Gastrocnemius medialis (tissue), 4 donors: Measurements from ENCODE around the gene SLCO3A1. TPM values are rescaled to one million over a fixed set of nuclear protein-coding genes. Genes with fewer than 3 reads are reported as not detected.

Source experiments
- ATAC-seq, 2 donors: fragments of 150-250 bp; one replicate each; pipeline ENCODE4 v1.9.1; 2016
- DNase-seq, 2 donors: peaks; one replicate each; pipeline ENCODE4 v3.0.0-alpha.2; 2019
- H3K27ac ChIP-seq, 4 donors: fragments of 200-600 bp; sonication (generic); 1 replicate in 1 of 4; 2 replicates in 3 of 4; pipeline ENCODE4 v1.5.1; 2016 to 2018; ENCODE audit warnings: mild to moderate bottlenecking in 2 of 4, moderate library complexity in 1 of 4
- H3K27me3 ChIP-seq, 3 donors: fragments of 200-600 bp; sonication (generic) in 2 of 3; 1 replicate in 1 of 3; 2 replicates in 2 of 3; pipeline versions ENCODE4 v1.5.1 to v1.6.0; 2016 to 2019; ENCODE audit warnings: mild to moderate bottlenecking in 1 of 3, moderate library complexity in 1 of 3
- H3K36me3 ChIP-seq, 2 donors: fragments of 200-600 bp; sonication (generic) in 1 of 2; one replicate each; pipeline ENCODE4 v1.5.1; 2017 to 2018
- H3K4me1 ChIP-seq, 2 donors: fragments of 200-600 bp; sonication (generic) in 1 of 2; one replicate each; pipeline ENCODE4 v1.5.1; 2016 to 2017; ENCODE audit warnings: mild to moderate bottlenecking in 2 of 2
- H3K4me3 ChIP-seq, 4 donors: fragments of 200-600 bp; sonication (generic) in 3 of 4; 1 replicate in 1 of 4; 2 replicates in 3 of 4; pipeline ENCODE4 v1.5.1; 2016 to 2019; ENCODE audit warnings: mild to moderate bottlenecking in 2 of 4
- H3K9me3 ChIP-seq, 3 donors: fragments of 200-600 bp; sonication (generic) in 2 of 3; 1 replicate in 1 of 3; 2 replicates in 2 of 3; pipeline ENCODE4 v1.5.1; 2016 to 2019
- POLR2A ChIP-seq, 2 donors: fragments of 450-650 bp; IDR thresholded peaks; one replicate each; pipeline ENCODE4 v1.6.1; 2017; ENCODE audit warnings: antibody characterized with exemption in 2 of 2, mild to moderate bottlenecking in 2 of 2, moderate library complexity in 2 of 2
- in situ Hi-C, 4 donors: fragments of 200-750 bp; cut with MboI; loops; one replicate each; pipeline versions ENCODE4 v1.15.0 to v1.8.0; 2017; ENCODE audit warnings: low sequenced_read_pairs in 4 of 4
- intact Hi-C: fragments of 100-400 bp; cut with DNase I; formaldehyde crosslinking; loops from one replicate; pipeline ENCODE4 v1.15.1; 2023; ENCODE audit warnings: low total_unique reads
- total RNA-seq, 4 donors: library from RNA; depleted of rRNA; stranded (reverse); fragments of >200 nt; gene quantifications; one replicate each; pipeline versions ENCODE4 v1.1.0 to v1.2.3, GENCODE V29; 2016
- TF ChIP-seq, protein P1 (sequence below), 5 experiments: fragments of 450-650 bp in 3 of 5; fragments of 200-600 bp in 2 of 5; sonication (generic) in 2 of 5; IDR thresholded peaks in 4 of 5; conservative IDR thresholded peaks in 1 of 5; 1 replicate in 4 of 5; 2 replicates in 1 of 5; pipeline ENCODE4 v1.5.1; 2016 to 2019; ENCODE audit warnings: antibody characterized with exemption in 5 of 5, mild to moderate bottlenecking in 3 of 5, moderate library complexity in 3 of 5

Gene SLCO3A1
- total RNA-seq, 4 donors from 2014 or later, result 1.3 to 3.6 (median 3.0) TPM

DNA sequence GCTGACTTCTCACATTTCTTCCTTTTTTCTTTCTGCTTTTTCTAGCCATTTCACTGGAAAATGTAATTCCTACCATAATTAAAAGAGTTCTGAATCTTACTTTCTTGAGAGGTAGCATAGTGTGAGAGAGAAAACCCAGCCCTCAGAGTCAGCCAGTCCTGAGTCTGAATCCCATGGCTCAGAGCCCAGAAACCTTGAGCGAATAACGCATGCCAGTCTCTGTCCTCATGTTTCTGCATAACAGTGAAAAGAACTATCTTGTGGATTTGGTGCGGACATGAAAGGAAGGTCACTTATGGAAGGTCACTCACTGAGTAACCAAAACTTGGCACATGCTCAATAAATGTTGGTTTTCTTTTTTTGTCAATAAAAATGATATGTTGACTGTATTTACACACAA, 29.3 kb upstream of the SLCO3A1 start:
- in situ Hi-C loops (no loop called here), intact Hi-C loops (no loop called here)
- DNase-seq (no peak), ATAC-seq (no peak)
- Histone ChIP-seq H3K9me3 (no peaks in the 10 kb centered on the region), H3K36me3 (no peaks in the 10 kb centered on the region), H3K27me3 (no peaks in the 10 kb centered on the region), H3K4me3 (no peak overlapping the region), H3K27ac (no peak overlapping the region), H3K4me1 (no peaks in the 10 kb centered on the region)
- TF ChIP-seq, protein P1, sequence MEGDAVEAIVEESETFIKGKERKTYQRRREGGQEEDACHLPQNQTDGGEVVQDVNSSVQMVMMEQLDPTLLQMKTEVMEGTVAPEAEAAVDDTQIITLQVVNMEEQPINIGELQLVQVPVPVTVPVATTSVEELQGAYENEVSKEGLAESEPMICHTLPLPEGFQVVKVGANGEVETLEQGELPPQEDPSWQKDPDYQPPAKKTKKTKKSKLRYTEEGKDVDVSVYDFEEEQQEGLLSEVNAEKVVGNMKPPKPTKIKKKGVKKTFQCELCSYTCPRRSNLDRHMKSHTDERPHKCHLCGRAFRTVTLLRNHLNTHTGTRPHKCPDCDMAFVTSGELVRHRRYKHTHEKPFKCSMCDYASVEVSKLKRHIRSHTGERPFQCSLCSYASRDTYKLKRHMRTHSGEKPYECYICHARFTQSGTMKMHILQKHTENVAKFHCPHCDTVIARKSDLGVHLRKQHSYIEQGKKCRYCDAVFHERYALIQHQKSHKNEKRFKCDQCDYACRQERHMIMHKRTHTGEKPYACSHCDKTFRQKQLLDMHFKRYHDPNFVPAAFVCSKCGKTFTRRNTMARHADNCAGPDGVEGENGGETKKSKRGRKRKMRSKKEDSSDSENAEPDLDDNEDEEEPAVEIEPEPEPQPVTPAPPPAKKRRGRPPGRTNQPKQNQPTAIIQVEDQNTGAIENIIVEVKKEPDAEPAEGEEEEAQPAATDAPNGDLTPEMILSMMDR (IDR thresholded peaks at IDR 0.05 in 4 of 5, conservative IDR thresholded peaks at IDR 0.05 in 1 of 5), result no peak
- TF ChIP-seq POLR2A (IDR thresholded peaks at IDR 0.05), result no peak

- no peaks in the 10 kb centered on the region for H3K4me1 ChIP-seq
- no peak overlapping the region for H3K27ac ChIP-seq
- no peak overlapping the region for H3K4me3 ChIP-seq
- no peaks in the 10 kb centered on the region for H3K9me3 ChIP-seq
- H3K36me3 ChIP-seq, result no peaks in the 10 kb centered on the region
- H3K27me3 ChIP-seq, result no peaks in the 10 kb centered on the region
- intact Hi-C loops (no loop called here), in situ Hi-C loops (loop anchor here in 1 of 4 donors (25.0 kb wide), 2 partner anchors 261 to 514 kb away; no protein-coding TSS in a partner anchor)
- TF ChIP-seq, protein P1 (IDR thresholded peaks at IDR 0.05 in 4 of 5, conservative IDR thresholded peaks at IDR 0.05 in 1 of 5), result no peak
- TF ChIP-seq POLR2A (IDR thresholded peaks at IDR 0.05), result no peak
- DNase-seq (no peak), ATAC-seq (no peak)
Observed at GRCh38 chr15:91826443-91826842, 27.1 kb upstream of the SLCO3A1 start.

DNA sequence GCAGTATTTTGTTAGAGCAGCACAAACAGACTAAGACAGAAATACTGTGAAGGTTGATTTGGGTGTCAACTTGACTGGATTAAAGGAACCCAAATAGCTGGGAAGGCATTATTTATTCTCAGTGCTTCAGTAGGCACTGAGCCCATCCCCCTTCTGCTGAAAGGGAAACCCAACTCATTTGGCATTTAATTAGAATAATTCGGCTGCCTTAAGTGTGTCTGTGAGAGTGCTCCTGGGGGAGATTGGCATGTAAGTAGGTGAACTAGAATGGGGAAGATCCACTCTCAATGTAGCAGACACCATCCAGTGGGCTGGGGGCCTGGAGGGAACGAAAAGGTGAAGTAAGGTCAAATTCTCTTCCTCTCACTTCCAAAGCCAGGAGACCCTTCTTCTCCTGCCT, 20.5 kb upstream of the SLCO3A1 start:
- intact Hi-C loops, result no loop called here

GRCh38 chr15:91839867-91840266, 13.6 kb upstream of the SLCO3A1 start:
- no peak overlapping the region for H3K4me3 ChIP-seq
- ATAC-seq (no peak), DNase-seq (no peak)
- peaks cover 0 to 3% (median 3%) of the 10 kb centered on the region in 3 donors for H3K27me3 ChIP-seq
- no peaks in the 10 kb centered on the region for H3K36me3 ChIP-seq
- no peaks in the 10 kb centered on the region for H3K9me3 ChIP-seq
- no peak overlapping the region for H3K27ac ChIP-seq
- no peaks in the 10 kb centered on the region for H3K4me1 ChIP-seq
- intact Hi-C loops, result no loop called here
- in situ Hi-C loops, result loop anchor here (10.0 to 25.0 kb wide), 4 partner anchors 235 to 535 kb away; no protein-coding TSS in a partner anchor
- TF ChIP-seq, protein P1 (IDR thresholded peaks at IDR 0.05 in 4 of 5, conservative IDR thresholded peaks at IDR 0.05 in 1 of 5), result no peak
- no peak for TF ChIP-seq POLR2A (IDR thresholded peaks at IDR 0.05)

More for the DNA sequence above, 20.5 kb upstream of the SLCO3A1 start:
- Histone ChIP-seq H3K36me3 (no peaks in the 10 kb centered on the region), H3K9me3 (no peaks in the 10 kb centered on the region), H3K4me1 (no peaks in the 10 kb centered on the region), H3K27me3 (peaks cover 0 to 3% (median 3%) of the 10 kb centered on the region in 3 donors), H3K4me3 (no peak overlapping the region), H3K27ac (no peak overlapping the region)
- in situ Hi-C loops, result loop anchor here in 1 of 4 donors (25.0 kb wide), 2 partner anchors 254 to 521 kb away; no protein-coding TSS in a partner anchor
- no peak for DNase-seq
- TF ChIP-seq, protein P1 (IDR thresholded peaks at IDR 0.05 in 4 of 5, conservative IDR thresholded peaks at IDR 0.05 in 1 of 5), result no peak
- TF ChIP-seq POLR2A (IDR thresholded peaks at IDR 0.05), result no peak
- no peak for ATAC-seq

- intact Hi-C loops (no loop called here), in situ Hi-C loops (loop anchor here (10.0 to 25.0 kb wide), 4 partner anchors 233 to 537 kb away; no protein-coding TSS in a partner anchor)
- DNase-seq (no peak), ATAC-seq (no peak)
- H3K36me3 ChIP-seq, result no peaks in the 10 kb centered on the region
- no peak overlapping the region for H3K4me3 ChIP-seq
- no peaks in the 10 kb centered on the region for H3K9me3 ChIP-seq
- H3K27me3 ChIP-seq, result peaks cover 0 to 3% (median 0%) of the 10 kb centered on the region in 3 donors
- TF ChIP-seq POLR2A (IDR thresholded peaks at IDR 0.05), result no peak
- TF ChIP-seq, protein P1 (IDR thresholded peaks at IDR 0.05 in 4 of 5, conservative IDR thresholded peaks at IDR 0.05 in 1 of 5), result no peak
- no peak overlapping the region for H3K27ac ChIP-seq
- no peaks in the 10 kb centered on the region for H3K4me1 ChIP-seq
Observed at GRCh38 chr15:91841861-91842260, 11.6 kb upstream of the SLCO3A1 start.
